WTC11 (cell line): ENCODE data around the gene KLK2. TPM values are rescaled to one million over a fixed set of nuclear protein-coding genes. Genes with fewer than 3 reads are reported as not detected.
A peak's percentile ranks its signal among the peaks of the same experiment; 100 is the strongest.

Source experiments
- ATAC-seq: fragments of 200-7000 bp; cut with Tn5 transposase; 2 replicates; pipeline ENCODE4 v1.10.0; 2021; ENCODE audit warnings: mild to moderate bottlenecking, moderate library complexity
- CTCF ChIA-PET: fragments of 300-600 bp; sonication (Branson Sonifier 250); formaldehyde crosslinking; loops from one replicate; lab custom pipeline; 2021; ENCODE audit warnings: antibody characterized with exemption; lab: Charles Lee
- POLR2A ChIA-PET: fragments of 350-600 bp; sonication (Branson Sonifier 250); formaldehyde crosslinking; loops from one replicate; lab custom pipeline; 2021; ENCODE audit warnings: antibody characterized with exemption; lab: Charles Lee
- DNase-seq: peaks from one replicate; pipeline ENCODE4 v3.0.0; 2021; ENCODE audit warnings: low spot score
- H3K27ac Mint-ChIP-seq: 2 replicates; pipeline ENCODE4 v1.8.0; 2021; ENCODE audit warnings: mixed read lengths
- H3K27me3 Mint-ChIP-seq: 2 replicates; pipeline ENCODE4 v1.8.0; 2021; ENCODE audit warnings: low read depth, mild to moderate bottlenecking, moderate library complexity, mixed read lengths
- H3K36me3 Mint-ChIP-seq: 2 replicates; pipeline ENCODE4 v1.8.0; 2021; ENCODE audit warnings: mixed read lengths
- H3K4me1 Mint-ChIP-seq: 2 replicates; pipeline ENCODE4 v1.8.0; 2022; ENCODE audit warnings: mixed read lengths
- H3K4me3 Mint-ChIP-seq: 2 replicates; pipeline ENCODE4 v1.8.0; 2021; ENCODE audit warnings: mild to moderate bottlenecking, moderate library complexity, mixed read lengths
- H3K9me3 Mint-ChIP-seq: 2 replicates; pipeline ENCODE4 v1.8.0; 2021; ENCODE audit warnings: mixed read lengths
- ELF4 ChIP-seq: sonication (generic); formaldehyde crosslinking; IDR thresholded peaks from 2 replicates; pipeline ENCODE4 v1.8.1; 2022; ENCODE audit warnings: low read depth, mild to moderate bottlenecking, moderate library complexity, missing genetic modification reagents
- FOXJ3 ChIP-seq: sonication (generic); formaldehyde crosslinking; IDR thresholded peaks from 2 replicates; pipeline ENCODE4 v1.9.0; 2021; ENCODE audit warnings: missing genetic modification reagents, mild to moderate bottlenecking, borderline replicate concordance
- FOXK1 ChIP-seq: sonication (generic); formaldehyde crosslinking; IDR thresholded peaks from 2 replicates; pipeline ENCODE4 v1.8.0; 2022; ENCODE audit warnings: mild to moderate bottlenecking, moderate library complexity, missing genetic modification reagents
- GTF2I ChIP-seq: fragments of 250-450 bp; sonication (Bioruptor Pico); conservative IDR thresholded peaks from 2 replicates; pipeline ENCODE4 v1.4.0; 2021; ENCODE audit warnings: mild to moderate bottlenecking
- MXD4 ChIP-seq: fragments of 250-450 bp; sonication (Bioruptor Pico); IDR thresholded peaks from 2 replicates; pipeline ENCODE4 v1.8.0; 2021; ENCODE audit warnings: mild to moderate bottlenecking, moderate library complexity, borderline replicate concordance
- NFYB ChIP-seq: sonication (generic); formaldehyde crosslinking; conservative IDR thresholded peaks from 2 replicates; pipeline ENCODE4 v1.8.0; 2022; ENCODE audit warnings: low read depth, missing genetic modification reagents
- NR2C2 ChIP-seq: sonication (generic); formaldehyde crosslinking; IDR thresholded peaks from 2 replicates; pipeline ENCODE4 v1.8.0; 2022; ENCODE audit warnings: mild to moderate bottlenecking, missing genetic modification reagents
- RORB ChIP-seq: fragments of 250-450 bp; sonication (Bioruptor Pico); IDR thresholded peaks from 2 replicates; pipeline ENCODE4 v1.9.0; 2021; ENCODE audit warnings: mild to moderate bottlenecking
- SMAD4 ChIP-seq: sonication (generic); formaldehyde crosslinking; IDR thresholded peaks from 2 replicates; pipeline ENCODE4 v1.8.0; 2022; ENCODE audit warnings: mild to moderate bottlenecking, missing genetic modification reagents
- SOX15 ChIP-seq: fragments of 250-450 bp; sonication (Bioruptor Pico); IDR thresholded peaks from 2 replicates; pipeline ENCODE4 v1.9.0; 2021; ENCODE audit warnings: mild to moderate bottlenecking
- TEAD1 ChIP-seq: sonication (generic); formaldehyde crosslinking; IDR thresholded peaks from 2 replicates; pipeline ENCODE4 v1.8.0; 2022; ENCODE audit warnings: mild to moderate bottlenecking, missing genetic modification reagents
- TEAD4 ChIP-seq: sonication (generic); formaldehyde crosslinking; IDR thresholded peaks from 2 replicates; pipeline ENCODE4 v1.8.0; 2022; ENCODE audit warnings: mild to moderate bottlenecking, missing genetic modification reagents
- ZNF423 ChIP-seq: fragments of 250-450 bp; sonication (Bioruptor Pico); IDR thresholded peaks from 2 replicates; pipeline ENCODE4 v2.1.2; 2022; ENCODE audit warnings: mild to moderate bottlenecking, moderate library complexity
- total RNA-seq: library from RNA; stranded (reverse); gene quantifications from 3 replicates; pipeline ENCODE4 v1.2.3, GENCODE V29; 2021
- TF ChIP-seq, protein P1 (sequence below): fragments of 250-450 bp; sonication (Bioruptor Pico); conservative IDR thresholded peaks from 2 replicates; pipeline ENCODE4 v1.9.0; 2021; ENCODE audit warnings: mild to moderate bottlenecking
- TF ChIP-seq, protein P2 (sequence below): sonication (generic); formaldehyde crosslinking; IDR thresholded peaks from 2 replicates; pipeline ENCODE4 v1.8.0; 2022; ENCODE audit warnings: mild to moderate bottlenecking, missing genetic modification reagents
- TF ChIP-seq, protein P3 (sequence below): sonication (generic); formaldehyde crosslinking; IDR thresholded peaks from 2 replicates; pipeline ENCODE4 v1.8.1; 2022; ENCODE audit warnings: missing genetic modification reagents, borderline replicate concordance

Gene KLK2
- total RNA-seq, 1 experiment from 2014 or later, result not detected

DNA sequence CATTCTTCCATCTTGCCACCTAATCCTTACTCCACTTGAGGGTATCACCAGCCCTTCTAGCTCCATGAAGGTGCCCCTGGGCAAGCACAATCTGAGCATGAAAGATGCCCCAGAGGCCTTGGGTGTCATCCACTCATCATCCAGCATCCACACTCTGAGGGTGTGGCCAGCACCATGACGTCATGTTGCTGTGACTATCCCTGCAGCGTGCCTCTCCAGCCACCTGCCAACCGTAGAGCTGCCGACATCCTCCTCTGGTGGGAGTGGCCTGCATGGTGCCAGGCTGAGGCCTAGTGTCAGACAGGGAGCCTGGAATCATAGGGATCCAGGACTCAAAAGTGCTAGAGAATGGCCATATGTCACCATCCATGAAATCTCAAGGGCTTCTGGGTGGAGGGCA lies 21.6 kb upstream of the KLK2 start (continued):
- TF ChIP-seq, protein P1, sequence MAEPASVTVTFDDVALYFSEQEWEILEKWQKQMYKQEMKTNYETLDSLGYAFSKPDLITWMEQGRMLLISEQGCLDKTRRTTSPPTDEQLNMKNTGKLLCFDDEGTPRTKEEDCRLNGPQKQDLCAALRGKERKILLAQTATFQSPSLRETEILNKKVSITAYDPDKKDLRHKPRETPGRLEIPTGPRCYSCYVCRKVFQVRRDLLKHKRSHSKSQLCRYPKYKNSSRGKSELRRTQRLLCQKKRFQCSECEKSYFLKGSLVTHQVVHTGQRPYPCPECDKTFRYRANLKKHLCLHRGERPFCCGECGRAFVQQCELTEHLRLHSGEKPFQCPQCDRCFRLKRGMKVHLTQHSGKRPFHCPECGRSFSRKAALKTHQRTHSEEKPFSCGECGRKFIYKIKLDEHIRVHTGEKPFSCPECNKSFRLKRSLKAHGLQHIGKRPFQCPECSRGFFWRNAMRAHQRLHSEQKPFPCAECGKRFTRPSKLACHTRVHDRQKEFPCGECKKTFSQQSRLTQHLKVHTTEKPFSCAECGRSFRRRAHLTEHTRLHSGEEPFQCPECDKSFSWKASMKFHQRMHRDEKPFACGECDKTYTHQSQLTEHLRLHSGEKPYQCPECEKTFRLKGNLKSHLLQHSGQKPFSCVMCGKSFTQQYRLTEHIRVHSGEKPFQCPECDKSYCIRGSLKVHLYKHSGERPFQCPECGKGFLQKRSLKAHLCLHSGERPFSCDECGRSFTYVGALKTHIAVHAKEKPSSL (CRISPR knock-in tag), result no peak
- TF ChIP-seq RORB (no peak), FOXK1 (CRISPR knock-in tag) (no peak), ZNF423 (CRISPR knock-in tag) (no peak), TEAD1 (no peak), MXD4 (CRISPR knock-in tag) (no peak), NFYB (CRISPR knock-in tag) (no peak), SOX15 (CRISPR knock-in tag) (no peak), NR2C2 (no peak)

DNA sequence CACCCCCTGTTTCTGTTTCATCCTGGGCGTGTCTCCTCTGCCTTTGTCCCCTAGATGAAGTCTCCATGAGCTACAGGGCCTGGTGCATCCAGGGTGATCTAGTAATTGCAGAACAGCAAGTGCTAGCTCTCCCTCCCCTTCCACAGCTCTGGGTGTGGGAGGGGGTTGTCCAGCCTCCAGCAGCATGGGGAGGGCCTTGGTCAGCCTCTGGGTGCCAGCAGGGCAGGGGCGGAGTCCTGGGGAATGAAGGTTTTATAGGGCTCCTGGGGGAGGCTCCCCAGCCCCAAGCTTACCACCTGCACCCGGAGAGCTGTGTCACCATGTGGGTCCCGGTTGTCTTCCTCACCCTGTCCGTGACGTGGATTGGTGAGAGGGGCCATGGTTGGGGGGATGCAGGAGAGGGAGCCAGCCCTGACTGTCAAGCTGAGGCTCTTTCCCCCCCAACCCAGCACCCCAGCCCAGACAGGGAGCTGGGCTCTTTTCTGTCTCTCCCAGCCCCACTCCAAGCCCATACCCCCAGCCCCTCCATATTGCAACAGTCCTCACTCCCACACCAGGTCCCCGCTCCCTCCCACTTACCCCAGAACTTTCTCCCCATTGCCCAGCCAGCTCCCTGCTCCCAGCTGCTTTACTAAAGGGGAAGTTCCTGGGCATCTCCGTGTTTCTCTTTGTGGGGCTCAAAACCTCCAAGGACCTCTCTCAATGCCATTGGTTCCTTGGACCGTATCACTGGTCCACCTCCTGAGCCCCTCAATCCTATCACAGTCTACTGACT lies 18.4 kb upstream of the KLK2 start, which contains the start of gene KLK3:
TSS of gene KLK3 (plus strand) at position 280 of the 775 bp plus-strand sequence. CDS start at position 321, 41 bp downstream.
- Mint-ChIP-seq H3K4me3 (no peak within 1 kb of the TSS), H3K4me1 (peaks cover 18% of the 10 kb centered on the region), H3K36me3 (no peaks in the 10 kb centered on the region), H3K27ac (no peak within 1 kb of the TSS), H3K27me3 (peaks cover 66% of the 10 kb centered on the region), H3K9me3 (peaks cover under 1% of the 10 kb centered on the region)
- POLR2A ChIA-PET, result no interaction called here
- no peak for ATAC-seq
- TF ChIP-seq, protein P2, sequence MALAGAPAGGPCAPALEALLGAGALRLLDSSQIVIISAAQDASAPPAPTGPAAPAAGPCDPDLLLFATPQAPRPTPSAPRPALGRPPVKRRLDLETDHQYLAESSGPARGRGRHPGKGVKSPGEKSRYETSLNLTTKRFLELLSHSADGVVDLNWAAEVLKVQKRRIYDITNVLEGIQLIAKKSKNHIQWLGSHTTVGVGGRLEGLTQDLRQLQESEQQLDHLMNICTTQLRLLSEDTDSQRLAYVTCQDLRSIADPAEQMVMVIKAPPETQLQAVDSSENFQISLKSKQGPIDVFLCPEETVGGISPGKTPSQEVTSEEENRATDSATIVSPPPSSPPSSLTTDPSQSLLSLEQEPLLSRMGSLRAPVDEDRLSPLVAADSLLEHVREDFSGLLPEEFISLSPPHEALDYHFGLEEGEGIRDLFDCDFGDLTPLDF (CRISPR knock-in tag), result no peak
- TF ChIP-seq TEAD4 (CRISPR knock-in tag), result no peak
- TF ChIP-seq GTF2I (CRISPR knock-in tag), result no peak
- no peak for TF ChIP-seq FOXJ3
- TF ChIP-seq, protein P1 (CRISPR knock-in tag), result no peak
- DNase-seq, result no peak
- CTCF ChIA-PET, result interaction anchor here (1.0 to 1.8 kb wide), 2 partner anchors 59 to 67 kb away, joined by 3 to 4 read pairs; no protein-coding TSS in a partner anchor

DNA sequence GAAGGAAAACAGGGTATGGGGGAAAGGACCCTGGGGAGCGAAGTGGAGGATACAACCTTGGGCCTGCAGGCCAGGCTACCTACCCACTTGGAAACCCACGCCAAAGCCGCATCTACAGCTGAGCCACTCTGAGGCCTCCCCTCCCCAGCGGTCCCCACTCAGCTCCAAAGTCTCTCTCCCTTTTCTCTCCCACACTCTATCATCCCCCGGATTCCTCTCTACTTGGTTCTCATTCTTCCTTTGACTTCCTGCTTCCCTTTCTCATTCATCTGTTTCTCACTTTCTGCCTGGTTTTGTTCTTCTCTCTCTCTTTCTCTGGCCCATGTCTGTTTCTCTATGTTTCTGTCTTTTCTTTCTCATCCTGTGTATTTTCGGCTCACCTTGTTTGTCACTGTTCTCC lies 15.9 kb upstream of the KLK2 start:
- Mint-ChIP-seq H3K36me3 (peaks cover 15% of the 10 kb centered on the region), H3K4me1 (peaks cover 18% of the 10 kb centered on the region)
- CTCF ChIA-PET, result interaction anchor here (1.2 to 1.3 kb wide), 2 partner anchors 132 to 159 kb away, joined by 3 read pairs; no protein-coding TSS in a partner anchor
- TF ChIP-seq ELF4 (CRISPR knock-in tag) (no peak), SMAD4 (CRISPR knock-in tag) (no peak)
- TF ChIP-seq, protein P3, sequence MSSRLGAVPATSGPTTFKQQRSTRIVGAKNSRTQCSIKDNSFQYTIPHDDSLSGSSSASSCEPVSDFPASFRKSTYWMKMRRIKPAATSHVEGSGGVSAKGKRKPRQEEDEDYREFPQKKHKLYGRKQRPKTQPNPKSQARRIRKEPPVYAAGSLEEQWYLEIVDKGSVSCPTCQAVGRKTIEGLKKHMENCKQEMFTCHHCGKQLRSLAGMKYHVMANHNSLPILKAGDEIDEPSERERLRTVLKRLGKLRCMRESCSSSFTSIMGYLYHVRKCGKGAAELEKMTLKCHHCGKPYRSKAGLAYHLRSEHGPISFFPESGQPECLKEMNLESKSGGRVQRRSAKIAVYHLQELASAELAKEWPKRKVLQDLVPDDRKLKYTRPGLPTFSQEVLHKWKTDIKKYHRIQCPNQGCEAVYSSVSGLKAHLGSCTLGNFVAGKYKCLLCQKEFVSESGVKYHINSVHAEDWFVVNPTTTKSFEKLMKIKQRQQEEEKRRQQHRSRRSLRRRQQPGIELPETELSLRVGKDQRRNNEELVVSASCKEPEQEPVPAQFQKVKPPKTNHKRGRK, result peak; percentile 49; the same call in 1 of the 2 replicates
- TF ChIP-seq, all 79 proteins: peak for 1
- Mint-ChIP-seq H3K4me3 (no peak overlapping the region), H3K27me3 (peaks cover 62% of the 10 kb centered on the region), H3K9me3 (peaks cover 22% of the 10 kb centered on the region), H3K27ac (no peak overlapping the region)
- ATAC-seq (no peak), DNase-seq (no peak)
- POLR2A ChIA-PET, result no interaction called here
